ENCODE results near the gene AVEN. TPM values are rescaled to one million over a fixed set of nuclear protein-coding genes. Genes with fewer than 3 reads are reported as not detected.
A peak's percentile ranks its signal among the peaks of the same experiment; 100 is the strongest.

Gene AVEN
- total and polyA plus RNA-seq, 2 of the 13 experiments (the other 11 are each of a cell fraction or from before 2014, with no cell fraction given): 4.4 to 17.5 TPM

DNA sequence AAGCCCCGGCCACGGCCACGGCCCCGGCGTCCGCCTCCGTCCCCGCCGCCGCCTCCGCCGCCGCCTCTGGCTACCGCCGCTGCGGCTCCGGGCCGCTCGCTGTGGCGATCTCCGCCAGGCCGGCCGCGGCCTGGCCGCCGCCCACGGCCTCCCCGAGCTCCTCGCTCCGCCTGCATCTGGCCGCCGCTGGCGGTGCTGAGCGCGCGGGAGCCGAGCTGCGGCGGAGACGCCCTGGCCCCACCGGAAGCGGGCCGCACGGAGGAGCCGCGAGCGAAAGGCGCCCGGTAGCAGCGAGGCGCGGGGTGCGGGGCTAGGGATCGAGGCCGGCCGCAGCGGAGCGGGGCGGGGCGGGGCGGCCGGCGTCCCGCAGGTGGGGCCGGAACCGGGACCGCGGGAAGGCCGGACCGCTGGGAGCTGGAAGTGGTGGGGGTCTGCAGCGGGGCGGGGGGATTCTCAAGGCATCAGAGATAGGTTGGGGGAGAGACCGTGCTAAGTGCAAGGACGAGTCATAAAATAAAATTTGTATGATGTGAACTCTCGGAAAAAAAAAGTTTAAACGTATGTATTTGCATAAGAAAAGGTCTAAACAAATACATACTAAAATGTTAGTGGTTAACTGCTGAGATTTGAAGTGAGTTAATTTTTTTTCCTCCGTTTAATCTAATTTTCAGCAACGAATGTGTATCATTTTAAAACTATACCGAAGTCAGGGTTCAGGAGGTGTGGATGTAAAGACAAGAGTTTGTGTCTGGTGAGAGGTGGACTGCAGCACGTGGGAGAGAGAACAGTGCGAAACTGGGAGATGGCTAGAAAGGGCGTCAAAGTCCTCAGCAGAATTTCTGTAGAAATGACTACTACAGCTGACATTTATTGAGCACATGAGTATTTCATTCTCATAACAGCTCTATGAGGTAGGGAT lies at the start of gene AVEN (continued):
- TF ChIP-seq NR2C2 (CRISPR knock-in tag; IDR thresholded peaks at IDR 0.05; ENCODE audit: borderline replicate concordance) (no peak), ZNF510 (CRISPR knock-in tag; IDR thresholded peaks at IDR 0.05; ENCODE audit: low read depth) (no peak), CBX5 (CRISPR knock-in tag; IDR thresholded peaks at IDR 0.05; ENCODE audit: borderline replicate concordance) (no peak), SIX4 (CRISPR knock-in tag; IDR thresholded peaks at IDR 0.05) (no peak), ZNF556 (CRISPR knock-in tag; IDR thresholded peaks at IDR 0.05; ENCODE audit: borderline replicate concordance) (no peak), MAZ (IDR thresholded peaks at IDR 0.05; ENCODE audit: borderline replicate concordance, low read depth, low read length) (no peak), MAZ (CRISPR knock-in tag; IDR thresholded peaks at IDR 0.05; ENCODE audit: low read depth) (peak; percentile 59), ZBTB42 (CRISPR knock-in tag; IDR thresholded peaks at IDR 0.05) (no peak), RFX5 (IDR thresholded peaks at IDR 0.05; ENCODE audit: low read depth, low read length) (no peak), ZNF761 (CRISPR knock-in tag; conservative IDR thresholded peaks at IDR 0.05) (0 out of 2 replicates have a peak, but pooled peaks have one; percentile 10), ZNF891 (CRISPR knock-in tag; IDR thresholded peaks at IDR 0.05) (no peak), POLR2AphosphoS2 (IDR thresholded peaks at IDR 0.05; ENCODE audit: low read depth, low read length) (no peak), SATB2 (CRISPR knock-in tag; IDR thresholded peaks at IDR 0.05) (no peak), ZNF713 (CRISPR knock-in tag; IDR thresholded peaks at IDR 0.05) (no peak), ZNF773 (CRISPR knock-in tag; IDR thresholded peaks at IDR 0.05; ENCODE audit: borderline replicate concordance) (no peak), ZFP36 (IDR thresholded peaks at IDR 0.05; ENCODE audit: borderline replicate concordance, low read depth, low read length, partially characterized antibody) (no peak), ZNF577 (CRISPR knock-in tag; IDR thresholded peaks at IDR 0.05; ENCODE audit: borderline replicate concordance, low read depth) (no peak), POLR2A (IDR thresholded peaks at IDR 0.05; ENCODE audit: insufficient read depth in 1 of 2, low read depth in 2 of 2, low read length in 2 of 2) (no peak), HNRNPL (IDR thresholded peaks at IDR 0.05; ENCODE audit: low read depth, low read length) (no peak)
- TF ChIP-seq, protein P1, sequence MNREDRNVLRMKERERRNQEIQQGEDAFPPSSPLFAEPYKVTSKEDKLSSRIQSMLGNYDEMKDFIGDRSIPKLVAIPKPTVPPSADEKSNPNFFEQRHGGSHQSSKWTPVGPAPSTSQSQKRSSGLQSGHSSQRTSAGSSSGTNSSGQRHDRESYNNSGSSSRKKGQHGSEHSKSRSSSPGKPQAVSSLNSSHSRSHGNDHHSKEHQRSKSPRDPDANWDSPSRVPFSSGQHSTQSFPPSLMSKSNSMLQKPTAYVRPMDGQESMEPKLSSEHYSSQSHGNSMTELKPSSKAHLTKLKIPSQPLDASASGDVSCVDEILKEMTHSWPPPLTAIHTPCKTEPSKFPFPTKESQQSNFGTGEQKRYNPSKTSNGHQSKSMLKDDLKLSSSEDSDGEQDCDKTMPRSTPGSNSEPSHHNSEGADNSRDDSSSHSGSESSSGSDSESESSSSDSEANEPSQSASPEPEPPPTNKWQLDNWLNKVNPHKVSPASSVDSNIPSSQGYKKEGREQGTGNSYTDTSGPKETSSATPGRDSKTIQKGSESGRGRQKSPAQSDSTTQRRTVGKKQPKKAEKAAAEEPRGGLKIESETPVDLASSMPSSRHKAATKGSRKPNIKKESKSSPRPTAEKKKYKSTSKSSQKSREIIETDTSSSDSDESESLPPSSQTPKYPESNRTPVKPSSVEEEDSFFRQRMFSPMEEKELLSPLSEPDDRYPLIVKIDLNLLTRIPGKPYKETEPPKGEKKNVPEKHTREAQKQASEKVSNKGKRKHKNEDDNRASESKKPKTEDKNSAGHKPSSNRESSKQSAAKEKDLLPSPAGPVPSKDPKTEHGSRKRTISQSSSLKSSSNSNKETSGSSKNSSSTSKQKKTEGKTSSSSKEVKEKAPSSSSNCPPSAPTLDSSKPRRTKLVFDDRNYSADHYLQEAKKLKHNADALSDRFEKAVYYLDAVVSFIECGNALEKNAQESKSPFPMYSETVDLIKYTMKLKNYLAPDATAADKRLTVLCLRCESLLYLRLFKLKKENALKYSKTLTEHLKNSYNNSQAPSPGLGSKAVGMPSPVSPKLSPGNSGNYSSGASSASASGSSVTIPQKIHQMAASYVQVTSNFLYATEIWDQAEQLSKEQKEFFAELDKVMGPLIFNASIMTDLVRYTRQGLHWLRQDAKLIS (CRISPR knock-in tag; IDR thresholded peaks at IDR 0.05): no peak
- TF ChIP-seq, protein P2, sequence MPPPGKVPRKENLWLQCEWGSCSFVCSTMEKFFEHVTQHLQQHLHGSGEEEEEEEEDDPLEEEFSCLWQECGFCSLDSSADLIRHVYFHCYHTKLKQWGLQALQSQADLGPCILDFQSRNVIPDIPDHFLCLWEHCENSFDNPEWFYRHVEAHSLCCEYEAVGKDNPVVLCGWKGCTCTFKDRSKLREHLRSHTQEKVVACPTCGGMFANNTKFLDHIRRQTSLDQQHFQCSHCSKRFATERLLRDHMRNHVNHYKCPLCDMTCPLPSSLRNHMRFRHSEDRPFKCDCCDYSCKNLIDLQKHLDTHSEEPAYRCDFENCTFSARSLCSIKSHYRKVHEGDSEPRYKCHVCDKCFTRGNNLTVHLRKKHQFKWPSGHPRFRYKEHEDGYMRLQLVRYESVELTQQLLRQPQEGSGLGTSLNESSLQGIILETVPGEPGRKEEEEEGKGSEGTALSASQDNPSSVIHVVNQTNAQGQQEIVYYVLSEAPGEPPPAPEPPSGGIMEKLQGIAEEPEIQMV (CRISPR knock-in tag; IDR thresholded peaks at IDR 0.05; ENCODE audit: low read depth): 0 out of 2 replicates have a peak, but pooled peaks have one; percentile 15
- TF ChIP-seq, protein P3, sequence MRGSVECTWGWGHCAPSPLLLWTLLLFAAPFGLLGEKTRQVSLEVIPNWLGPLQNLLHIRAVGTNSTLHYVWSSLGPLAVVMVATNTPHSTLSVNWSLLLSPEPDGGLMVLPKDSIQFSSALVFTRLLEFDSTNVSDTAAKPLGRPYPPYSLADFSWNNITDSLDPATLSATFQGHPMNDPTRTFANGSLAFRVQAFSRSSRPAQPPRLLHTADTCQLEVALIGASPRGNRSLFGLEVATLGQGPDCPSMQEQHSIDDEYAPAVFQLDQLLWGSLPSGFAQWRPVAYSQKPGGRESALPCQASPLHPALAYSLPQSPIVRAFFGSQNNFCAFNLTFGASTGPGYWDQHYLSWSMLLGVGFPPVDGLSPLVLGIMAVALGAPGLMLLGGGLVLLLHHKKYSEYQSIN (CRISPR knock-in tag; IDR thresholded peaks at IDR 0.05; ENCODE audit: borderline replicate concordance): no peak

All from HepG2 (cell line).